Upper lobe of left lung (tissue), 6 donors: ENCODE data around the gene UMAD1. TPM values are rescaled to one million over a fixed set of nuclear protein-coding genes. Genes with fewer than 3 reads are reported as not detected.

Source experiments
- ATAC-seq, 2 donors: fragments of 200-7000 bp; cut with Tn5 transposase; one replicate each; pipeline ENCODE4 v1.9.1; 2022; ENCODE audit warnings: mild to moderate bottlenecking in 2 of 2, moderate library complexity in 2 of 2; ENCODE audit not compliant: low FRiP score in 2 of 2
- DNase-seq, 2 donors: peaks; one replicate each; pipeline ENCODE4 v3.0.0-alpha.2; 2019 to 2020
- H3K27ac ChIP-seq, 4 donors: fragments of 200-600 bp; sonication (generic); one replicate each; pipeline ENCODE4 v1.5.1; 2016 to 2019
- H3K27me3 ChIP-seq, 4 donors: fragments of 200-600 bp; sonication (generic); one replicate each; pipeline ENCODE4 v1.5.1; 2017 to 2019
- H3K36me3 ChIP-seq, 4 donors: fragments of 200-600 bp; sonication (generic); one replicate each; pipeline ENCODE4 v1.5.1; 2016 to 2019
- H3K4me1 ChIP-seq, 4 donors: fragments of 200-600 bp; sonication (generic); one replicate each; pipeline ENCODE4 v1.5.1; 2018 to 2019
- H3K4me3 ChIP-seq, 4 donors: fragments of 200-600 bp; sonication (generic); one replicate each; pipeline ENCODE4 v1.5.1; 2017 to 2019; ENCODE audit warnings: mild to moderate bottlenecking in 2 of 4, moderate library complexity in 1 of 4
- H3K9me3 ChIP-seq, 4 donors: fragments of 200-600 bp; sonication (generic); one replicate each; pipeline ENCODE4 v1.5.1; 2018 to 2019
- EP300 ChIP-seq, 4 donors: sonication (generic); formaldehyde crosslinking; IDR thresholded peaks; one replicate each; pipeline ENCODE4 v1.5.1; 2017; ENCODE audit warnings: antibody characterized with exemption in 4 of 4, control low read depth in 2 of 4
- POLR2A ChIP-seq, 4 donors: fragments of 450-650 bp; IDR thresholded peaks; one replicate each; pipeline ENCODE4 v1.5.1; 2016 to 2017; ENCODE audit warnings: antibody characterized with exemption in 4 of 4, mild to moderate bottlenecking in 2 of 4
- POLR2AphosphoS5 ChIP-seq, 2 donors: sonication (generic); formaldehyde crosslinking; IDR thresholded peaks; one replicate each; pipeline ENCODE4 v1.5.1; 2017; ENCODE audit warnings: antibody characterized with exemption in 2 of 2
- WGBS, 2 donors: methylation state at CpG; one replicate each; pipeline ENCODE4 v1.1.5; 2017 to 2018; 5-methylcytosine and 5-hydroxymethylcytosine counted together
- total RNA-seq, 6 donors: library from RNA; depleted of rRNA in 4 of 6; stranded (reverse); fragments of >200 nt in 4 of 6; gene quantifications; one replicate each; pipeline versions ENCODE4 v1.1.0 to v1.2.1, GENCODE V29; 2016 to 2021
- TF ChIP-seq, protein P1 (sequence below), 6 experiments: fragments of 450-650 bp in 4 of 6; fragments of 200-600 bp in 2 of 6; sonication (generic) in 2 of 6; IDR thresholded peaks; one replicate each; pipeline ENCODE4 v1.5.1; 2016 to 2019; ENCODE audit warnings: antibody characterized with exemption in 6 of 6
- donor health status: DM: no; HTN: no; CAD: no; lungs with moderate emphysema.
- donor health status: DM: no; HTN: yes; CAD: no; lungs with severe emphysema.

UMAD1 gene
- total RNA-seq, 6 donors from 2014 or later: 8.4 to 29.7 (median 13.3) TPM

DNA sequence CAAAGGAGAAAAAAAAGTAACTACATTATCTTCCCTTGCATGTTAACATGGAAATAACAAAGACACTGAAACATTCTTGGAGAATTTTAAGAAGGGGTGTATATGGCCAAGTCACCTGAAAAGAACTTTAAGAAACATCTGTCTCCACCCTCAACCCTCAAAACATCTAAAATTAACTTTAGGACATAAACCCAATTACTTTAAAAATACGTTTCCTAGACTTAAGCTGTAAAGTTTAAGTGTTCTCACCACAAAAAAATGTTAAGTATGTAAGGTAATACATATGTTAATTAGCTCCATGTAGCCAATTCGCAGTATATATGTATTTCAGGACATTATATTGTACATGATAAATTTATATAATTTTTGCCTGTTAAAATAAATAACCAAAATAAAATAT is 257.0 kb downstream of the UMAD1 start:
- Histone ChIP-seq H3K9me3 (no peaks in the 10 kb centered on the region), H3K36me3 (no peaks in the 10 kb centered on the region), H3K4me1 (no peaks in the 10 kb centered on the region), H3K27me3 (no peaks in the 10 kb centered on the region), H3K4me3 (no peak overlapping the region), H3K27ac (no peak overlapping the region)
- DNase-seq: no peak
- WGBS, 2 donors: 79 to 81% methylated on average over 2 of the region's 2 CpGs
- ATAC-seq: no peak
- TF ChIP-seq POLR2AphosphoS5 (IDR thresholded peaks at IDR 0.05): no peak
- TF ChIP-seq, protein P1, sequence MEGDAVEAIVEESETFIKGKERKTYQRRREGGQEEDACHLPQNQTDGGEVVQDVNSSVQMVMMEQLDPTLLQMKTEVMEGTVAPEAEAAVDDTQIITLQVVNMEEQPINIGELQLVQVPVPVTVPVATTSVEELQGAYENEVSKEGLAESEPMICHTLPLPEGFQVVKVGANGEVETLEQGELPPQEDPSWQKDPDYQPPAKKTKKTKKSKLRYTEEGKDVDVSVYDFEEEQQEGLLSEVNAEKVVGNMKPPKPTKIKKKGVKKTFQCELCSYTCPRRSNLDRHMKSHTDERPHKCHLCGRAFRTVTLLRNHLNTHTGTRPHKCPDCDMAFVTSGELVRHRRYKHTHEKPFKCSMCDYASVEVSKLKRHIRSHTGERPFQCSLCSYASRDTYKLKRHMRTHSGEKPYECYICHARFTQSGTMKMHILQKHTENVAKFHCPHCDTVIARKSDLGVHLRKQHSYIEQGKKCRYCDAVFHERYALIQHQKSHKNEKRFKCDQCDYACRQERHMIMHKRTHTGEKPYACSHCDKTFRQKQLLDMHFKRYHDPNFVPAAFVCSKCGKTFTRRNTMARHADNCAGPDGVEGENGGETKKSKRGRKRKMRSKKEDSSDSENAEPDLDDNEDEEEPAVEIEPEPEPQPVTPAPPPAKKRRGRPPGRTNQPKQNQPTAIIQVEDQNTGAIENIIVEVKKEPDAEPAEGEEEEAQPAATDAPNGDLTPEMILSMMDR (IDR thresholded peaks at IDR 0.05): no peak
- TF ChIP-seq POLR2A (IDR thresholded peaks at IDR 0.05): no peak
- no peak for TF ChIP-seq EP300 (IDR thresholded peaks at IDR 0.05)

DNA sequence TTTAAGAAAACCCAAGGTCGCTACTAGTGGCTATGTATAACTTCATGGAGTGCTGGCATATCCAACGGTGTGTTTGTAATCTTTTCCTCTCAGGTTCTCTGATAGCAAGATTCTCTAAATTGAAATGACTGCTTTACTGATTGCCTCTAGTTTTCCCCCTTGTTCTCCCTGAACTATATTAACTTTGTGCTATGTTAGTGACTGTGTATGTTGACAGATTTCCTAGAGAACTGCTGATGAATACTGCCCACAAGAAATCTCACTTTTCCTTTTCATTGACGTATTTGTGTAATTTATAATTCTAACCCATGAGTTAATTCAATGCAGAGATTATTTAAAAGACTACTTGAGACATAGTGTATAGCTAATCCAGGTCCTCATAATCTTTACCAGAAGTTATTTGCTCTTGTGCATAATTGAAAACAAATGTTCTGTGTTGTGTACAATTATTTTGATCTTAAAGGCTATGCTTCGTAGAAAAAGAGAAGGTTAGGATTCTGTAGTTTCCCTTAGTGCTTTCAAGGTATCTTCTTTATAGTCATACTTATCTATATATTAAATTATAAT is 257.5 kb downstream of the UMAD1 start:
- Histone ChIP-seq H3K27ac (no peak overlapping the region), H3K36me3 (no peaks in the 10 kb centered on the region), H3K4me3 (no peak overlapping the region), H3K27me3 (no peaks in the 10 kb centered on the region), H3K4me1 (no peaks in the 10 kb centered on the region), H3K9me3 (no peaks in the 10 kb centered on the region)
- WGBS, 2 donors: 51 to 69% methylated on average over 4 of the region's 4 CpGs
- no peak for DNase-seq
- no peak for ATAC-seq
- TF ChIP-seq POLR2AphosphoS5 (IDR thresholded peaks at IDR 0.05) (no peak), POLR2A (IDR thresholded peaks at IDR 0.05) (no peak), EP300 (IDR thresholded peaks at IDR 0.05) (no peak)
- TF ChIP-seq, protein P1 (IDR thresholded peaks at IDR 0.05): no peak

DNA sequence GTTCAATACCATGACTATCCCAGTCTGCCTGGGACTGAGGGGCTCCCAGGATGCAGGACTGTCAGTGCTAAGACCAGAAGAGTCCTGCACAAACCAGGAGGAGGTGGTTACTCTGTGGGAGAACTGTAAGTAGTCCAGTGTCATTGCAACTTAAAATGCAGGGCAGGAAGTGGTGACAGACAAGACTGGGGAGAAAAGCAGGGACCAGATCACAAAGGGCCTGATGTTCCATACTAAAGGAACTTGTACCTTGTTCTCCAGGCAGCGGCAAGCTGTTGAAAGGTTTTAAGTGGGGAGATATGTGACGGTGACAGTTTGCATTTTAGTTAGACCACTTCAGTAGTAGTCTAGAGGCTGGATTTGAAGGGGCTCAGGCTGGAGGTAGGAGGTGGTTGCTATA is 262.3 kb downstream of the UMAD1 start:
- no peaks in the 10 kb centered on the region for H3K9me3 ChIP-seq
- no peak for ATAC-seq
- no peak for TF ChIP-seq EP300 (IDR thresholded peaks at IDR 0.05)

DNA sequence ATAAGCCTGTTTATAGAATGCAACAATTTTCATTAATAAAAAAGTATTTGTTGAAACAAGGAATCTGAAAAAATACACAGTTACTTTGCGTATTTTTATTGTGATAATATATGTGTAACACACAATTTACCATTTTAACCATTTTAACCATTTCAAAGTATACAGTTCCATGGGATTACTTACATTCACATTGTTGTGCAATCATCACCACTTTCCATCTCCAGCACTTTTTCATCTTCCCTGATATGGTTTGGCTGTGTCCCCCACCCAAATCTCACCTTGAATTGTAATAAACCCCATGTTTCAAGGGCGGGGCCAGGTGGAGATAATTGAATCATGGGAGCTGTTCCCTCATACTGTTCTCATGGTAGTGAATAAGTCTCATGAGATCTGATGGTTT is 266.8 kb downstream of the UMAD1 start:
- ATAC-seq (no peak), DNase-seq (no peak)
- 91 to 95% methylated on average over 2 of the region's 2 CpGs for WGBS, 2 donors
- no peak overlapping the region for H3K27ac ChIP-seq
- no peaks in the 10 kb centered on the region for H3K4me1 ChIP-seq
- H3K36me3 ChIP-seq: no peaks in the 10 kb centered on the region
- H3K4me3 ChIP-seq: no peak overlapping the region
- H3K27me3 ChIP-seq: no peaks in the 10 kb centered on the region
- no peaks in the 10 kb centered on the region for H3K9me3 ChIP-seq
- TF ChIP-seq, protein P1 (IDR thresholded peaks at IDR 0.05): no peak

More for the DNA sequence above, 262.3 kb downstream of the UMAD1 start:
- H3K27me3 ChIP-seq: no peaks in the 10 kb centered on the region
- H3K4me3 ChIP-seq: no peak overlapping the region
- no peak overlapping the region for H3K27ac ChIP-seq
- no peaks in the 10 kb centered on the region for H3K4me1 ChIP-seq
- 93 to 95% methylated on average over 2 of the region's 2 CpGs for WGBS, 2 donors
- no peaks in the 10 kb centered on the region for H3K36me3 ChIP-seq
- no peak for DNase-seq

DNA sequence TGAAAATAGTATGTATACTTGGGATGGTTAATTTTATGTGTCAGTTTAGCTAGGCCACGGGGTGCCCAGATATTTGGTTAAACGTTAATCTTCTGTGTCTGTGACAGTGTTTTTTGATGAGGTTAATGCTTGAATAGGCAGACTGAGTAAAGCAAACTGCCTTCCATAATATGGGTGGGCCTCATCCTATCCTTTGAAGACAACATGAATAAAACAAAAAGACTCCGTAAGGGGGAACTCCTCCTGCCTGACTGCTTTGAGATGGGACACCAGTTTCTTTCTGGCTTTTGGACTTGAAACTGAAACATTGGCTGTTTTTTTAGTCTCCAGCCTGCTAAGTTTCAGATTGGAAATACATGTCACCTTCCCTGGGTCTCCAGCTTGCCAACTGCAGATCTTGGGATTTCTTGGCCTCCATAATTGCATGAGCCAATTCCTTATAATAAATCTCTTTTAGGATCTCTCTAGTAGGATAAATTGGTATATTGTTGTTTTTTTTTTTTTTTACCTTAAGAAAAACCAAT is 268.1 kb downstream of the UMAD1 start:
- no peak for DNase-seq
- Histone ChIP-seq H3K4me3 (no peak overlapping the region), H3K36me3 (no peaks in the 10 kb centered on the region), H3K27me3 (no peaks in the 10 kb centered on the region), H3K9me3 (no peaks in the 10 kb centered on the region), H3K27ac (no peak overlapping the region), H3K4me1 (no peaks in the 10 kb centered on the region)
- TF ChIP-seq POLR2A (IDR thresholded peaks at IDR 0.05): no peak
- TF ChIP-seq EP300 (IDR thresholded peaks at IDR 0.05): no peak
- TF ChIP-seq, protein P1 (IDR thresholded peaks at IDR 0.05): no peak
- TF ChIP-seq POLR2AphosphoS5 (IDR thresholded peaks at IDR 0.05): no peak
- 82 to 86% methylated on average over 3 of the region's 3 CpGs for WGBS, 2 donors
- ATAC-seq: no peak
